22Rv1 (cell line): Measurements from ENCODE around the gene GPR62.

Source experiments
- H3K27ac ChIP-seq: fragments of 450-650 bp; 2 replicates; pipeline ENCODE4 v1.5.1; 2017
- CTCF ChIP-seq: fragments of 450-650 bp; IDR thresholded peaks from 2 replicates; pipeline ENCODE4 v1.5.1; 2017; ENCODE audit warnings: mild to moderate bottlenecking
- ZFX ChIP-seq: fragments of 450-650 bp; IDR thresholded peaks from 2 replicates; pipeline ENCODE4 v1.6.1; 2017; ENCODE audit warnings: antibody characterized with exemption, borderline replicate concordance

Gene GPR62

GRCh38 chr3:51969841-51970240 is 14.7 kb downstream of the GPR62 start:
- TF ChIP-seq CTCF (no peak), ZFX (no peak)
- H3K27ac ChIP-seq: peak overlapping the region; percentile 97

DNA sequence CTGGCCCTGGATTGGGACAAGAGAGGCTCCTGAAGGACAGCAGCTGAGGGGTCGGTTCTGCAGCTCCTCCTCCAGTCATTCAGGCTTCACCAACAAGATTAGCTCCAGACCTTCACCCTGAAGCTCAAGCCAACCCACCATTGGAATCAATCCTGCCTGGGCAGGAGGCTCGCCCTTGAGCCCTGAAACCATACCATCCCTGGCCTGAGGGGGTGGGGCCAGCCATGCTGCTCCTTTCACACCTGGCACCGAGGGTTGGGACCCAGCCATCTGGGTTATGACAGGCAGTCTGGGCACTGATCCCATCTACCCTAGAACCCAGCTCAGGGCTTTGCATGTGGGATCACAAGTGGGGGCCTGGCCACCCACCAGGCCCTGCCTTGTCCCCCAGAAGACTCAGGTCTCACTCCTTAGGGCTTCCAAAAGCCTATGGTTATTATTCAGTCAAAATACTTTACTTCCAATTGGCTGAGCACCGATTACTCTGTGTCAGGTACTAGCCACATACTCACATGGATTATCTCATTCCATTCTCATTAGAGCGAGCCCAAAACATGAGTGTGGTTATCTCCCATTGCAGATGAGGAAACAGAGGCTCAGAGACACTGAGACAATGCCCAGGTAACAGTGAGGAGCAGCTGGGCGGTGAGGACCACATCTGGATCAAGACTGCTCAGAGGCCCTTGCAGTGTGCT is 15.6 kb downstream of the GPR62 start:
- H3K27ac ChIP-seq: peak overlapping the region; percentile 97
- TF ChIP-seq CTCF: no peak
- no peak for TF ChIP-seq ZFX

- TF ChIP-seq CTCF: no peak
- no peak for TF ChIP-seq ZFX
- H3K27ac ChIP-seq: peak overlapping the region; percentile 97
Observed at GRCh38 chr3:51971350-51971749, 16.2 kb downstream of the GPR62 start.

GRCh38 chr3:51974277-51974962 is 19.2 kb downstream of the GPR62 start:
- TF ChIP-seq ZFX (no peak), CTCF (peak; percentile 77)
- peak overlapping the region; percentile 97 for H3K27ac ChIP-seq

DNA sequence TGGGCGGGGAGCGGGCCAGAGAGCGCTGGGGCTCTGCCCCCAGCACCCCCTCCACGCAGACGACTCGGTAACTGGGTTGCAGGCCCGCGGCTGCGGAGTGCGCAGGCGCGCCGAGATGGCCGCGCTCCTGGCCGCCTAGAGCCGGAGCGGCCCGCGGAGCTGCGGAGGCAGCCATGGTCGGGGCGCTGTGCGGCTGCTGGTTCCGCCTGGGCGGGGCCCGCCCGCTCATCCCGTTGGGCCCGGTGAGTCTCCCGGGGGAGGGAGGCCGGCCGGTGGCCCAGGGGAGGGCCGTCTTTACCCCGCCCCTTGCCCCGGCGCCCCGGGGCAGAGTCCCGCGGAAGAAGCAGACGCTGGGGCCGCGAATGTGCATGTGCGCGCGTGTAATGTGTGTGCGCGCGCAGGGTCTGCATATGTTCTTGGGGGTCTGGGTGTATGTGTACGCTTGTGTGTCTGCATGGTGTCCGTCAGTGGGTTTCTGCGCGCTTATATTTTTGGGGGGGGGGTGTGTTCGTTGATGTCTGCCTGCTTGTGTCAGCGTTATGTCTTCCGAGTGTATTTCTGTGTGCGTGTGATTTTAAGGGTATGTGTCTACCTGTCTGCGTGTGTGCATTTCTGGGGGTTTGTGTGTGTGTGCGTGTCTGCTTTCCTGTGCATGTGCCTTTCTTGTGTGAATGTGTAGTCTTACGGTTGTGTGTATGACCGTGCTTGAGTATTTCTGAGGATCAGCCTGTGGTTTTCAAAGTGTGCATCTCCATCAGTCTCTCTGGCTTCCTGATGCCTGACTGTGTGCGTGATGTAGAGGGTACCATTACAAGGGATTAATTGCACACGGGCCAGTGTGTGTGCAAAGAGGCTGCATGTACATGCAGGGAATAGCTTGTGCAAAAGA is 20.0 kb downstream of the GPR62 start, which contains the start of gene ABHD14A:
Gene ABHD14A (plus strand): TSS at position 102 of the 889 bp plus-strand sequence. CDS start 72 bp downstream, at position 174.
- H3K27ac ChIP-seq: peak within 1 kb of the TSS; percentile 97
- TF ChIP-seq CTCF: no peak
- no peak for TF ChIP-seq ZFX

DNA sequence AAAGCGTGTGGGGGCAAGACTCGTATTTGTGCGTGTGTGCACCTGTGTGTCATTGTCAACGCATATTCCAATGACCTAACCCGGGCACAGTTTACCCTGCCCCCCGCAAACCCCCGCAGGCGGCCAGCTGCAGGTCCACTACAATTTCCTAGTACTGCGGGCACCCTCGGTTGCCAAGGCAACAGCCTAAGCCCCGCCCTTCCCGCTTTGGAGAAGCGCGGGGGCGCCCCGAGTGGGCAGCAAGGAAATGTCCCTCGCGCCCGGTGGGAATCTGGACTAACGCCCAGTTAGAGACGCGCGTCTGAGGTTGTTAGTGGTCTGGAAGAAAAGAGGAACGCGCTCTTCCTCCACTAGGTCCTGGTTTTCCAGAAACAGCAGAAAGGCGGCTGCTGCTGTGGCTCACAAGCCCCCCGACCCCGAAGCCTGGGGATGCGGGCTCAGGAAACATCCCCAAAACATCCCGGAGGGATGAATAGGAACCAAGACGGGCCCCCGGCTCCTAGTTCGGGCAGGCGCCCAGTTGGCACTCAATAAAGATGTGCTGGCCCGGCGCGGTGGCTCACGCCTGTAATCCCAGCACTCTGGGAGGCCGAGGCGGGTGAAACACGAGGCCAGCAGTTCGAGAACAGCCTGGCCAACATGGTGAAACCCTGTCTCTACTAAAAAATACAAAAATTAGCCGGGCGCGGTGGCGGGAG is 20.8 kb downstream of the GPR62 start:
- TF ChIP-seq ZFX: no peak
- TF ChIP-seq CTCF: no peak
- H3K27ac ChIP-seq: peak overlapping the region; percentile 97
